A549 (cell line): ENCODE results near the gene AHNAK2. TPM values are rescaled to one million over a fixed set of nuclear protein-coding genes. Genes with fewer than 3 reads are reported as not detected.

Source experiments
- ATAC-seq, 2 experiments: fragments of 200-7000 bp in 1 of 2; fragments of >200 bp in 1 of 2; cut with Nextera tagmentation in 1 of 2; cut with Tn5 transposase in 1 of 2; 3 replicates each; pipeline versions ENCODE4 v1.8.0 to v1.9.1; 2018 to 2020; ENCODE audit warnings: mild to moderate bottlenecking in 1 of 2, moderate library complexity in 1 of 2
- CTCF ChIA-PET: fragments of 300-600 bp; sonication (Branson Sonifier 250); formaldehyde crosslinking; extraction: SDS; loops from one replicate; lab custom pipeline; 2021; ENCODE audit warnings: antibody characterized with exemption, inconsistent platforms; lab: Yijun Ruan, JAX
- POLR2A ChIA-PET: fragments of 350-600 bp; formaldehyde crosslinking; extraction: SDS; loops from one replicate; lab custom pipeline; 2021; ENCODE audit warnings: antibody characterized with exemption, inconsistent platforms; lab: Yijun Ruan, JAX
- DNase-seq, 2 experiments: peaks; one replicate each; pipeline versions ENCODE4 v3.0.0 to v3.0.0-alpha.2; 2011 to 2016; ENCODE audit warnings: low read depth in 1 of 2, low spot score in 1 of 2
- FAIRE-seq: peaks from 2 replicates; lab custom pipeline; 2011; peaks lifted over from hg19 to GRCh38; lab: Jason Lieb, UNC
- H3K27ac ChIP-seq, 2 experiments: fragments of >200 bp; sonication (Bioruptor Twin); formaldehyde crosslinking; 3 replicates each; pipeline ENCODE4 v1.5.1; 2016 to 2017
- H3K4me1 ChIP-seq: fragments of >200 bp; sonication (Bioruptor Twin); formaldehyde crosslinking; 3 replicates; pipeline ENCODE4 v1.6.1; 2016
- H3K4me2 ChIP-seq: fragments of >200 bp; sonication (Bioruptor Twin); formaldehyde crosslinking; 3 replicates; pipeline ENCODE4 v1.6.1; 2016
- H3K4me3 ChIP-seq: fragments of >200 bp; sonication (Bioruptor Twin); formaldehyde crosslinking; 3 replicates; pipeline ENCODE4 v1.5.1; 2016
- H3K9me3 ChIP-seq: fragments of >200 bp; sonication (Bioruptor Twin); formaldehyde crosslinking; 3 replicates; pipeline ENCODE4 v1.6.1; 2016
- BCL3 ChIP-seq: fragments of >200 bp; sonication (Bioruptor Twin); formaldehyde crosslinking; IDR thresholded peaks from 3 replicates; pipeline ENCODE4 v1.6.1; 2016
- CBX2 ChIP-seq: fragments of 200-600 bp; sonication (generic); IDR thresholded peaks from 2 replicates; pipeline ENCODE4 v1.6.1; 2016; ENCODE audit warnings: low read depth, mild to moderate bottlenecking, borderline replicate concordance
- CBX8 ChIP-seq: fragments of 200-600 bp; sonication (generic); IDR thresholded peaks from 2 replicates; pipeline ENCODE4 v1.6.1; 2016
- CEBPB ChIP-seq, 2 experiments: fragments of >200 bp in 1 of 2; sonication (Bioruptor Twin) in 1 of 2; formaldehyde crosslinking in 1 of 2; IDR thresholded peaks; 2 replicates each; pipeline ENCODE4 v1.6.1; 2012 to 2016
- CHD2 ChIP-seq: fragments of 150-350 bp; IDR thresholded peaks from 2 replicates; pipeline ENCODE4 v1.6.1; 2014; ENCODE audit warnings: low read length; ENCODE audit not compliant: partially characterized antibody
- EHF ChIP-seq: fragments of 250-450 bp; sonication (Bioruptor Pico); IDR thresholded peaks from 2 replicates; pipeline ENCODE4 v1.5.0; 2020; ENCODE audit warnings: mild to moderate bottlenecking
- ESRRA ChIP-seq: fragments of 150-350 bp; IDR thresholded peaks from 2 replicates; pipeline ENCODE4 v1.6.1; 2014; ENCODE audit warnings: mild to moderate bottlenecking, low read length, borderline replicate concordance
- FOSL2 ChIP-seq, 2 experiments: fragments of 450-650 bp in 1 of 2; fragments of >200 bp in 1 of 2; sonication (Bioruptor Twin) in 1 of 2; formaldehyde crosslinking; IDR thresholded peaks; 2 replicates each; pipeline versions ENCODE4 v1.5.0 to v1.6.1; 2016 to 2020; ENCODE audit warnings: mild to moderate bottlenecking in 1 of 2, moderate library complexity in 1 of 2
- FOXS1 ChIP-seq: fragments of 250-450 bp; sonication (Bioruptor Pico); IDR thresholded peaks from 2 replicates; pipeline ENCODE4 v1.5.0; 2020; ENCODE audit warnings: mild to moderate bottlenecking, moderate library complexity
- HDAC2 ChIP-seq: fragments of 200-600 bp; sonication (generic); IDR thresholded peaks from 2 replicates; pipeline ENCODE4 v1.6.1; 2016
- HES2 ChIP-seq: fragments of >200 bp; sonication (Bioruptor Twin); formaldehyde crosslinking; IDR thresholded peaks from 2 replicates; pipeline ENCODE4 v1.6.1; 2016
- HEYL ChIP-seq: fragments of 250-450 bp; sonication (Bioruptor Pico); IDR thresholded peaks from 2 replicates; pipeline ENCODE4 v1.8.0; 2021; ENCODE audit warnings: mild to moderate bottlenecking, moderate library complexity
- HMGXB4 ChIP-seq: fragments of 250-450 bp; sonication (Bioruptor Pico); IDR thresholded peaks from 2 replicates; pipeline ENCODE4 v1.5.0; 2021; ENCODE audit warnings: mild to moderate bottlenecking, moderate library complexity, borderline replicate concordance
- HOXA7 ChIP-seq: fragments of 250-450 bp; sonication (Bioruptor Pico); IDR thresholded peaks from 2 replicates; pipeline ENCODE4 v1.5.0; 2020; ENCODE audit warnings: mild to moderate bottlenecking, moderate library complexity
- JUN ChIP-seq, 2 experiments: fragments of >200 bp; sonication (Bioruptor Twin); formaldehyde crosslinking; IDR thresholded peaks; 2 replicates in 1 of 2; 3 replicates in 1 of 2; pipeline ENCODE4 v1.6.1; 2016 to 2017
- KDM1A ChIP-seq: fragments of 200-600 bp; sonication (generic); IDR thresholded peaks from 2 replicates; pipeline ENCODE4 v1.6.1; 2016; ENCODE audit warnings: low read depth, mild to moderate bottlenecking
- KDM5A ChIP-seq: fragments of 200-600 bp; sonication (generic); IDR thresholded peaks from 2 replicates; pipeline ENCODE4 v1.6.1; 2016; ENCODE audit warnings: antibody characterized with exemption, mild to moderate bottlenecking
- MAX ChIP-seq: IDR thresholded peaks from 2 replicates; pipeline ENCODE4 v1.6.1; 2012
- NPAS2 ChIP-seq: fragments of 250-450 bp; sonication (Bioruptor Pico); IDR thresholded peaks from 2 replicates; pipeline ENCODE4 v1.8.0; 2022; ENCODE audit warnings: mild to moderate bottlenecking, moderate library complexity, borderline replicate concordance
- NR3C1 ChIP-seq: fragments of >200 bp; sonication (Bioruptor Twin); formaldehyde crosslinking; IDR thresholded peaks from 3 replicates; pipeline ENCODE4 v1.6.1; 2017
- PHF8 ChIP-seq: fragments of 200-600 bp; sonication (generic); IDR thresholded peaks from 2 replicates; pipeline ENCODE4 v1.6.1; 2016; ENCODE audit warnings: low read depth, mild to moderate bottlenecking, antibody characterized with exemption, moderate library complexity, borderline replicate concordance
- RAD21 ChIP-seq, 2 experiments: fragments of >200 bp in 1 of 2; sonication (Bioruptor Twin) in 1 of 2; formaldehyde crosslinking in 1 of 2; IDR thresholded peaks in 1 of 2; conservative IDR thresholded peaks in 1 of 2; 2 replicates in 1 of 2; 3 replicates in 1 of 2; pipeline ENCODE4 v1.6.1; 2012 to 2018; ENCODE audit warnings: inconsistent platforms in 1 of 2
- RFX5 ChIP-seq: fragments of 450-650 bp; IDR thresholded peaks from 2 replicates; pipeline ENCODE4 v1.7.1; 2014; ENCODE audit warnings: antibody characterized with exemption, mild to moderate bottlenecking, moderate library complexity
- RNF2 ChIP-seq: fragments of 200-600 bp; sonication (generic); IDR thresholded peaks from 2 replicates; pipeline ENCODE4 v1.6.1; 2016; ENCODE audit warnings: low read depth, mild to moderate bottlenecking, antibody characterized with exemption, moderate library complexity, borderline replicate concordance
- SMC3 ChIP-seq: fragments of >200 bp; sonication (Bioruptor Twin); formaldehyde crosslinking; IDR thresholded peaks from 3 replicates; pipeline ENCODE4 v1.6.1; 2018; ENCODE audit warnings: inconsistent platforms
- TFCP2L1 ChIP-seq: fragments of 250-450 bp; sonication (Bioruptor Pico); IDR thresholded peaks from 2 replicates; pipeline ENCODE4 v1.5.0; 2021; ENCODE audit warnings: mild to moderate bottlenecking
- TP53 ChIP-seq: fragments of 250-450 bp; sonication (Bioruptor Pico); IDR thresholded peaks from 2 replicates; pipeline ENCODE4 v1.5.0; 2021; ENCODE audit warnings: mild to moderate bottlenecking, moderate library complexity
- ZNF302 ChIP-seq: fragments of 250-450 bp; sonication (Bioruptor Pico); IDR thresholded peaks from 2 replicates; pipeline ENCODE4 v1.9.0; 2021; ENCODE audit warnings: inconsistent platforms, mild to moderate bottlenecking, moderate library complexity
- ZSCAN20 ChIP-seq: fragments of 250-450 bp; sonication (Bioruptor Pico); IDR thresholded peaks from 2 replicates; pipeline ENCODE4 v1.8.0; 2022; ENCODE audit warnings: mild to moderate bottlenecking, moderate library complexity
- WGBS: methylation state at CpG from one replicate; pipeline ENCODE4 v1.1.6; 2017; ENCODE audit errors: missing lambda C conversion rate; 5-methylcytosine and 5-hydroxymethylcytosine counted together
- polyA plus RNA-seq, 4 experiments: library from polyadenylated mRNA; depleted of rRNA in 3 of 4; stranded (reverse); fragments of >200 nt; fragmentation: RNase III in 1 of 4; extraction: RNeasy Plus Mini Kit Qiagen cat#74134 plus additional on column Dnase treatment in 1 of 4; gene quantifications; 2 replicates in 3 of 4; 3 replicates in 1 of 4; pipeline ENCODE4 v1.2.3, GENCODE V29; 2011 to 2017

AHNAK2 gene
- polyA plus RNA-seq, 2 of the 4 experiments (the other 2 are of a cell fraction): 43.3 to 43.7 TPM

- POLR2A ChIA-PET: no interaction called here
- Histone ChIP-seq H3K27ac (no peak overlapping the region), H3K4me2 (no peak overlapping the region), H3K4me3 (no peak overlapping the region), H3K4me1 (no peaks in the 10 kb centered on the region), H3K9me3 (peaks cover 8% of the 10 kb centered on the region)
- peak in 1 of 2 experiments; percentile 55; a peak in 3 of 6 replicates for ATAC-seq
- CTCF ChIA-PET: interaction anchor here (1.4 to 2.5 kb wide), 3 partner anchors 15 to 47 kb away, joined by 3 to 8 read pairs (median 4); no protein-coding TSS in a partner anchor
- 54% methylated on average over 15 of the region's 21 CpGs for whole genome bisulfite sequencing
- DNase-seq: no peak
- no peak for TF ChIP-seq RFX5
- no peak for TF ChIP-seq FOSL2 (IDR thresholded peaks at IDR 0.05)
- no peak for TF ChIP-seq FOSL2 (CRISPR knock-in tag; IDR thresholded peaks at IDR 0.05)
- TF ChIP-seq CHD2: no peak
- TF ChIP-seq BCL3: no peak
- TF ChIP-seq HDAC2: no peak
- no peak for TF ChIP-seq HEYL (CRISPR knock-in tag)
- TF ChIP-seq MAX: no peak
- no peak for TF ChIP-seq NR3C1
- no peak for TF ChIP-seq HOXA7 (CRISPR knock-in tag)
- no peak for TF ChIP-seq ZNF302 (CRISPR knock-in tag)
- no peak for TF ChIP-seq KDM5A
- no peak for TF ChIP-seq EHF (CRISPR knock-in tag)
- no peak for TF ChIP-seq ESRRA
- TF ChIP-seq TFCP2L1 (CRISPR knock-in tag): no peak
- no peak for TF ChIP-seq TP53 (CRISPR knock-in tag)
- no peak for TF ChIP-seq JUN (IDR thresholded peaks at IDR 0.05)
- no peak for FAIRE-seq
These were observed 51.3 kb downstream of the AHNAK2 start for GRCh38 chr14:104926619-104927431.

GRCh38 chr14:104925855-104926609 lies 52.1 kb downstream of the AHNAK2 start:
- 80% methylated on average over 10 of the region's 15 CpGs for WGBS
- ATAC-seq (no peak), FAIRE-seq (no peak)
- no peak overlapping the region for H3K4me3 ChIP-seq
- H3K4me1 ChIP-seq: no peaks in the 10 kb centered on the region
- H3K27ac ChIP-seq: no peak overlapping the region
- peaks cover 8% of the 10 kb centered on the region for H3K9me3 ChIP-seq
- TF ChIP-seq KDM1A (no peak), CBX2 (no peak), CEBPB (IDR thresholded peaks at IDR 0.05) (no peak), RAD21 (conservative IDR thresholded peaks at IDR 0.05 in 1 of 2, IDR thresholded peaks at IDR 0.05 in 1 of 2) (no peak), HES2 (no peak), SMC3 (no peak), FOXS1 (CRISPR knock-in tag) (no peak), CBX8 (no peak), ZSCAN20 (CRISPR knock-in tag) (no peak), HMGXB4 (CRISPR knock-in tag) (no peak), RNF2 (no peak), HEYL (CRISPR knock-in tag) (no peak), PHF8 (no peak), NPAS2 (no peak), ZNF302 (CRISPR knock-in tag) (no peak), KDM5A (no peak)
- TF ChIP-seq, all 56 proteins: peak for 0
- ChIA-PET POLR2A (no interaction called here), CTCF (interaction anchor here (1.4 to 2.1 kb wide), 3 partner anchors 9 to 46 kb away, joined by 3 to 6 read pairs (median 3); no protein-coding TSS in a partner anchor)
- H3K4me2 ChIP-seq: no peak overlapping the region
- DNase-seq: no peak
